GM18508 (cell line): Measurements from ENCODE around the gene ABCB7.
"Not testable (repeated sequence)": the region's sequence is repeated elsewhere in the genome, so short reads cannot be mapped to it uniquely, and the experiment has no call there.

ENCODE experiments used
- ATAC-seq: cut with Tn5 transposase; IDR thresholded peaks from one replicate; pipeline ENCODE4 v1.9.1; 2021; ENCODE audit warnings: moderate number of reproducible peaks; ENCODE audit not compliant: insufficient read depth, unreplicated experiment

Gene ABCB7

GRCh38 chrX:75155827-75156525 is at the start of gene ABCB7:
ABCB7 (minus strand) TSS chrX:75156283; CDS start chrX:75156272, 11 bp downstream.
- peak; percentile 75 for ATAC-seq

- not testable (repeated sequence) for ATAC-seq
Observed at GRCh38 chrX:75188415-75189206, 32.5 kb upstream of the ABCB7 start.

GRCh38 chrX:75181721-75182120 is 25.6 kb upstream of the ABCB7 start:
- no peak for ATAC-seq

- ATAC-seq, result not testable (repeated sequence)
Observed at GRCh38 chrX:75179536-75180293, 23.6 kb upstream of the ABCB7 start.

GRCh38 chrX:75172257-75172890 is 16.3 kb upstream of the ABCB7 start:
- ATAC-seq, result not testable (repeated sequence)

- ATAC-seq, result no peak
Observed at GRCh38 chrX:75158054-75158453, 2.0 kb upstream of the ABCB7 start.

- no peak for ATAC-seq
Observed at GRCh38 chrX:75156531-75156945, 455 bp upstream of the ABCB7 start.

- ATAC-seq, result peak; percentile 32
Observed at GRCh38 chrX:75155447-75155826, 646 bp downstream of the ABCB7 start.

GRCh38 chrX:75154871-75155270 is 1.2 kb downstream of the ABCB7 start:
- no peak for ATAC-seq

GRCh38 chrX:75151827-75152592 is 4.1 kb downstream of the ABCB7 start:
- no peak for ATAC-seq

GRCh38 chrX:75149654-75150053 is 6.4 kb downstream of the ABCB7 start:
- ATAC-seq, result no peak

GRCh38 chrX:75132672-75133071 is 23.4 kb downstream of the ABCB7 start:
- no peak for ATAC-seq

GRCh38 chrX:75131973-75132627 is 24.0 kb downstream of the ABCB7 start:
- ATAC-seq, result no peak

GRCh38 chrX:75129069-75129468 is 27.0 kb downstream of the ABCB7 start:
- not testable (repeated sequence) for ATAC-seq

- no peak for ATAC-seq
Observed at GRCh38 chrX:75118296-75118695, 37.8 kb downstream of the ABCB7 start.

- no peak for ATAC-seq
Observed at GRCh38 chrX:75115707-75116413, 40.2 kb downstream of the ABCB7 start.

- no peak for ATAC-seq
Observed at GRCh38 chrX:75114638-75115037, 41.4 kb downstream of the ABCB7 start.

GRCh38 chrX:75113664-75114063 is 42.4 kb downstream of the ABCB7 start:
- ATAC-seq, result no peak
